HG03025 (cell line): ENCODE data around the gene PCDH18.
"Not testable (repeated sequence)": the region's sequence is repeated elsewhere in the genome, so short reads cannot be mapped to it uniquely, and the experiment has no call there.

Source experiments
- ATAC-seq: cut with Tn5 transposase; IDR thresholded peaks from one replicate; pipeline ENCODE4 v1.9.1; 2021; ENCODE audit warnings: mild to moderate bottlenecking, moderate library complexity; ENCODE audit not compliant: unreplicated experiment, low FRiP score

PCDH18 gene

DNA sequence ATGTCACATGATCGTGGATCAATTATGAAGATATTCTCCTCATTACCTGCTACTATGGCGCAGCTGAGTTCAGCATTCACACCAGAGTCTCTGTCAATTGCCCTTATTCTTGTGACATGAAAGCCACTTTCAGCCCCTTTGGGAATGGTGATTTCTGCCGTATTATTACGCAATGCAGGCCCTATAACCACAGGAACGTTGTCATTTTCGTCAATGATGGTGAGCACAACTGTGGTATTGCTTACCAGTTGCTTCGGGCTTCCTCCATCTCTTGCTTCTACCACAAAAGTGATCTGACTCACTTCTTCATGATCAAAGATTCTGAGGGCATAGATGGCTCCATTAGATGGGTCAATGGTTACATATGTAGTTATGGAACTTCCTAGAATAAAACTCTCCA, 2.1 kb downstream of the PCDH18 start:
- no peak for ATAC-seq

GRCh38 chr4:137529432-137529831, 2.9 kb downstream of the PCDH18 start:
- no peak for ATAC-seq

GRCh38 chr4:137528673-137529072, 3.6 kb downstream of the PCDH18 start:
- no peak for ATAC-seq

- no peak for ATAC-seq
These were observed 5.6 kb downstream of the PCDH18 start for GRCh38 chr4:137526681-137527080.

DNA sequence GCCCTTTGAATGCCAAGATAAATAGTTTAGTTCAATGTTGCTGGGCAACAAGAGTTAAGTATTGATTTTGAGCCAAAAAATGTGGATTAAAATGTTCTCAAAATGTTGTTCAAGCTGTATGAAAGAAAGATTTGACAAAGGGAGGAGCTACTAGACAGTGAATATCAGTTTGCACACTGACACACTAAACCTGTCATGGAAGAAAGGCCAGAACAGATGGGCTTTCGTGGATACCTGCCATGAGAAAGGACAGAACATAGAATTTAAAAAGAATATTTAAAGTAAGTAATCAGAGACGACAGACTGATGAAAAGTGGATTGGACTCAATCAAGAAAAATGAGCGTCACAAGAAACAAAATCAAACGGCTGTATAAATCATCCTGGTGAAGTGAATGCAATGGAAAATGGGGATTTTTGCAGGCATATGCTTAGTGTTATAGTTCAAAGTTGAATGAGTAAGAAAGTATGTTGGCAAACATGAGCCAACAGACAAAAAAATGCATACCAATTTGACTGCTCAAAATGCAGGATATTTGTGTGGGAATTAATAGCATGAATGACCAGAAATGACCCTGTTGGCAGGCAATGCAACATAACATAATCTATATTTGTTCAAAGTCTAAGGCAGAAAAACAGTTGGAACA, 7.4 kb downstream of the PCDH18 start:
- no peak for ATAC-seq

DNA sequence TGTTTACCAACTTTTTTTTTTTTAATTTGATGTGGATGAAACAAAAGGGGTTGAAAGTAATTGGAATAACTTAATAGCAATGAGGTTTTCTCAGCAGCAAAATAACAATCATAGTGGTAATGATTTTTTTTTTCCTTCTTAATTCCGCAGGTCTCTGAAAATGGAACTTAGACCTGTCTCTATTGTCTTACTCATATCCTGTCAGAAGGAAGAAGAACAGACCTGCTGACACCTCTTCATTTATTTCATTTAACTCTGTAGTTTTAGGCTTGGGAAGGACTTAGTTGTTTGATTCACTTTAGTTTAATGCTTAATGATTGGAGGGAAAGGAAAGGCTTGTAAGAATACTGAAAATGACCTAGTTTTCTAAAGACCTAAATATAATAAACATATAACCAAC, 9.0 kb downstream of the PCDH18 start:
- no peak for ATAC-seq

DNA sequence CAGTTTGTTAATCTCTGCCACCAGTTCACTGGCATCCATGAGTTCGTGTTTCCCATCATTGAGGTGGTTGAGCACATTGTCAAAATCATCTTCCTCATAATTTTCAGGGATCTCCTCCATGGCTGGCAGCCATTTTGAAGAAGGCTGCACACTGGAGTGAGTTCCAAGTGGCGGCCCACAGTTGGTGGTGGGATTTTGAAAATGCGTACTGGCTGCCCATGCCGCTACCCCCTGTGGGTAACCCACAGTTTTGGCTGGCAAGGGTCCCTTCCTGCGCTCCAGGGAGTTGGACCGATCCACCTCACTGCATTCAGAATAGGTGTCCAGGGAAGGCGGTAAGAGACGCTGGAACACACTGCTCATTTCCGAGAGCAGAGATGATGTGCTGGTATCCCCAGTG, 11.2 kb downstream of the PCDH18 start:
- no peak for ATAC-seq

DNA sequence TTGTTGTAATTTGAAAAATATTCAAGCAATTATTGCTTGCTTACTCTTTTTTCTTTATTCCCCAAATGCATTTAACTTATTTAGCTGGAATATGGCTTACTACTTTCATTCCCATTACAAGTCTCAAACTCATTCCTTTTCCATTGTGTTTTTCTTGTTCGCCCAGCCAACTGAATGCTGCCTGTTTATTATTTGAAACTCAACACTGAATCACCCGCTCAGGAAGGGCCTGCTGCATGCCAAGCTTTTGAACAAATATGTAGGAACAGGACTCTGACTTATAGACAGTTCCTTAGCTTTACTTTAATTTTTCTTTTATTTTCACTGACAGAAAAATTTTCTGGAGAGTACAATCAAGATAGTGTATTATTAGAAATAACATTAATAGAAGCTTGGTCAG, 12.9 kb downstream of the PCDH18 start:
- ATAC-seq = no peak

- ATAC-seq = not testable (repeated sequence)
These were observed 15.0 kb downstream of the PCDH18 start for GRCh38 chr4:137517323-137517722.

DNA sequence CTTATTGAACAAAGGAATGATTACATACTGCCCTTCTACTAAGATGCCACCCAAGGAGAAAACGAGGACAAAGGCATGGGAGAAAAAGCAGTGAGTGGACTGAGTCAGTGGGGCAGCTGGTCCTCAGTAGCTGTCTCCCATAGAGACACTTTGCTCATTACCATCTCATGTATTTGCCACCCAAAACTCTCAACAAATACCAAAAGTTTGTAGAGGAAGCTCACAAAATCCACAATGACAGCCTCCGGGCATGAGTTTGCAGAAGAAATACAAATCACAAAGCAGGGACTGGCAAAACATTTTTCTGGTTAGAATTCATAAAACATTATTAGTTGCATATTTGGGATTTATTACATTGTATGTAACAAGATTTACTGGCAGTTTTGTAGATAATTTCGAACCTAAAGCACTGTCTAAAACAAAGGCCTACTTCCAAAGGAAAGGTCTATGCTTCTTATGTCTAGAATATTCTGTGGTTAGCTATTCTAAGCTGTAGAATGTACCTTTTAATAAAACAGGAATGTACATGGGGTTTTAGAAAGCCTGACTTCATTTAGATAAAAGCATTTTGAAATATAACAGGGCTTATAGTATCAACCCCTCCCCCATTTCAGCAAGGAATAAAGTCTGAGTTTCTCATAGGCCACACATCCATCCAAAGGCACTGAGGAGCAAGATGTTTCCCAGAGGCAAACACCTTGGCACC, 17.7 kb downstream of the PCDH18 start:
- no peak for ATAC-seq

DNA sequence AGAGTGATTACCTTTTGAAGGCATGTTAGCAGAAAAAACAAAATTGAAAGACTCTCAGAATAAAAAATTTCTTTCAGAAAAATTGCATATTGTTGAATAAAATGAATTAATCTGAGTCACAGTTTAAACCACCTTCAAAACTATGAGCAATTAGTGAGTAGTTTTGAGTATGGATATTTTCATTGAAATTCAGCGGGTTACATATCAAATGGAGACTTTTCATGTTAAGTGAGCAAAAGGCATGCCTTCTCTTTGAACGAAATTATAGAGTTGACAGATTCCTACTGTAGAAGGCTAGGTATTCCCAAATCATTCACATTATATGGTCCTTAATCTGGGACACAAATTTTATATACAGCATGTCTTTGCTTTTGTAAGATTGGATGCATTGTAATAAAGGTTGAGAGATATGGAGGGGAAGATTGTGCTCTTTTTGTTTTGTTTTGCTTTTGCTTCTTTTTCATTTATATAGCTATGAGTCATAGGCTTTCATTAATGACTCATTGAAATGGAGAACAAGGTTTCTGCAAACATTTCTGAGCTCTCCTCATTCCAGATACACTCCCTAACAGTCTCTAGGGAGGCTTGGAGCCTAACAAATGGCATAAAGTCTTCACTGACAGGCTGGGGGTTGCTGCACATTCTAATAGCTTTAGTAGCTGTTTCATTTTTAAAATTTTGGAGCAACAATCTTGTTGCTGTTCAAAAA, 21.6 kb downstream of the PCDH18 start:
- ATAC-seq = no peak

- no peak for ATAC-seq
These were observed 22.4 kb downstream of the PCDH18 start for GRCh38 chr4:137509855-137510282.

DNA sequence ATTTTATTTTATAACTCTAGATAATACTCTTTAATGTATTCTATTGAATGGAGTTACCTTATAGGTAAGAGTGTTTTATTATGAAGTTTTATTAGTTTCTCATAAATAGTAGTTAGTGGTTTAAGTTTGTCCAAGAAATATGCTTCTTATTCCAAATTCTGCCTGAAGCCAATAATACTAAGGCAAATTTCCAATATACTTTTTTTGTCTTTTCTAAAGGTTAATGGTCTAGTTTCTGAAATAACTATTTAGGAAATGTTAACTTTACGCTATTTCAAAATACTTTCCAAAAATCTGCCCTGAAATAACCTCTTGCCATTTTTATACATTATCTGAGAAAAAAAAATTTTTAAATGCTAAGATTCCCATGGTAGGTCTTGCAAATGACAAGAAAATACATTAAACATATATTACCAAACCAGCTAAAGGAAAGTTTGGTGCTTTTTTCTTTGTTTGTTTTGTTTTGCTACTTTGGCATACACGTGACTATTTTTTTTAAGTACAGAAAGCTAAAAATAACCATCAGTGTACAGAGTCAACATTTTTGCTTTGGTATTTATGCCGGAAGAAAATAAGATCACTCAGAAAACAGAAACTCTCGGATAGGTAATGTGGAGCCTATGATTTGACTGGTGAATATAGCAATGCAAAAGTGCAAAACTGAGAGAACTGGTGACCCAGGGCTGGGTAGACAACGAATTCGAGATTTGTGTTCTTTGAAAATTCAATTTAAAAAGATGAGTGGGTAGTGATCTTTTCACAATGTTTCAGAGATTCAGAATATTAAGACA, 29.8 kb downstream of the PCDH18 start:
- no peak for ATAC-seq

DNA sequence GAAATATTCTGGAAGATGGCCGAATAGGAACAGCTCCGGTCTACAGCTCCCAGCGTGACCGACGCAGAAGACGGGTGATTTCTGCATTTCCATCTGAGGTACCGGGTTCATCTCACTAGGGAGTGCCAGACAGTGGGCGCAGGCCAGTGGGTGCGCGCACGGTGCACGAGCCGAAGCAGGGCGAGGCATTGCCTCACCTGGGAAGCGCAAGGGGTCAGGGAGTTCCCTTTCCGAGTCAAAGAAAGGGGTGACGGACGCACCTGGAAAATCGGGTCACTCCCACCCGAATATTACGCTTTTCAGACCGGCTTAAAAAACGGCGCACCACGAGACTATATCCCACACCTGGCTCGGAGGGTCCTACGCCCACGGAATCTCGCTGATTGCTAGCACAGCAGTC, 36.0 kb downstream of the PCDH18 start:
- ATAC-seq = not testable (repeated sequence)

- no peak for ATAC-seq
These were observed 36.7 kb downstream of the PCDH18 start for GRCh38 chr4:137495578-137495977.

- ATAC-seq = not testable (repeated sequence)
These were observed 48.9 kb downstream of the PCDH18 start for GRCh38 chr4:137483313-137483959.

DNA sequence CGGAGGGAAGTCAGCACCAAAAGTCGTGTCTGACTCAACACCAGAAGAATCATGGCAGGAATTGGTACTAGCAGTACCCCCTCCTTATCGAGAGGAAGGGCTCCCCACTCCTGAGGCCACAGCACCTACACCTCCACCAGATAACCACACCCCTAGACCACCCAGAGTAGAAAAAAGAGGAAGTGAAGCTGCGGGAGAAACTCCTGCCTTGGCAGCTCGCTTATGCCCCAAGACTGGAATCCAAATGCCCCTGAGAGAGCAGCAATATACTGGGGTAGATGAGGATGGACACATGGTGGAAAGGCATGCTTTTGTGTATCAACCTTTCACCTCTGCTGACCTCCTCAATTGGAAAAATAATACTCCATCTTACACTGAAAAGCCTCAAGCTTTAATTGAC, 52.6 kb downstream of the PCDH18 start:
- ATAC-seq = not testable (repeated sequence)

- no peak for ATAC-seq
These were observed 55.9 kb downstream of the PCDH18 start for GRCh38 chr4:137476345-137476744.

DNA sequence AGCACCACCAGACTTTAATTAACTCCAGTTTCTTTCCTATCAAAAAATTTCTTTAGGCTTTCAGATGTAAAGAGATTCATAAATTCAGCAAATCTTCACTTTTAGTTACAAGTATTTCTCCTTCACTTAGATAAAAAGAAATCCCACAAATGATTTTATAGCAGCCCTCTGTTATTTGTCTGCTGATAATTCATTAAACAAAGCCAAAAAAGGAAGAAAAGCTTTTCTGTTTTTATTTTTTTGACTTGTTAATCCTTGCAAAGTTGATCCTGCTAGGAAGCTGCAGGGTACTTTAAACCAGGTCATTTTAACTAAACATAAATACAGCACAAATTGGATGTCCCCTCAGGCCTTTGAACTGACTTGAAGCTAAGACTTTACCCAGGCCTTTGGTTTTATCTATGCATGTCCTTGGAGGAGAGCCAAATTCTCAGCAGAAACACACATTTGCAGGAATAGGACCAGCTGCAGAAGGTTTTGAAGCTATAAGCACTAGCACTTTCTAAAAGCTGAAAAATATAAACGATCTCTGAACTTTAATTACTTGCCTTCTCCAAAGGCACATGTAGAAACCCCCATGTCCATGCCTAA, 57.5 kb downstream of the PCDH18 start:
- no peak for ATAC-seq

DNA sequence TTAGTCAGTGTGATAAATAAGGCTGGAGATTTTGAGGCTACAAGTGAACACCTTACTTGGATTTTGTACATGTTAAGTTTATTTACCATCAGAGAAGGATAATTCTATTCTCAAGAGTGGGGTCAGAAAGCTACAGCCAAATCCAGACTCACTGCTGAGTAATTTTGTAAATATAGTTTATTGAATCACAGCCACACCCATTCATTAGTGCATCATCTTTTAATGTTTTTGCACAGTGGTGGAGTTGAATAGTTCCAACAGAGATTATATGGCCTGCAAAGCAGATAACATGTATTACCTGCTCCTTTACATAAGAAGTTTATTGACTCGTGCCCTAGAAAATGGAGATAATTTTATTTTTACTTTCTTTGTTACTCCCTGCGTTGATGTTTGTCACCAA, 60.4 kb downstream of the PCDH18 start:
- ATAC-seq = no peak
